K562 (cell line): ENCODE measurements around the gene SLC6A7.

ENCODE experiments used
- BHLHE40 ChIP-seq: IDR thresholded peaks from 2 replicates; pipeline ENCODE4 v1.6.1; 2011; ENCODE audit warnings: low read length, improper control_type of control experiment
- BRF1 ChIP-seq: IDR thresholded peaks from 3 replicates; pipeline ENCODE4 v1.6.1; 2011; ENCODE audit warnings: borderline replicate concordance, mild to moderate bottlenecking; ENCODE audit not compliant: insufficient read length; ENCODE audit errors: extremely low read depth
- ESRRA ChIP-seq: fragments of 450-650 bp; IDR thresholded peaks from 2 replicates; pipeline ENCODE4 v1.6.1; 2014; ENCODE audit warnings: low read depth, mild to moderate bottlenecking, moderate library complexity, borderline replicate concordance
- ESRRB ChIP-seq: fragments of 250-450 bp; sonication (Bioruptor Pico); IDR thresholded peaks from 2 replicates; pipeline ENCODE4 v1.5.0; 2020; ENCODE audit warnings: mild to moderate bottlenecking, moderate library complexity, borderline replicate concordance
- LARP7 ChIP-seq: fragments of 450-650 bp; IDR thresholded peaks from 2 replicates; pipeline ENCODE4 v1.6.1; 2016
- NR1H2 ChIP-seq: sonication (generic); formaldehyde crosslinking; IDR thresholded peaks from 2 replicates; pipeline ENCODE4 v1.4.0; 2020; ENCODE audit warnings: mild to moderate bottlenecking, missing genetic modification reagents
- SAP30 ChIP-seq: fragments of 200-600 bp; sonication (generic); IDR thresholded peaks from 2 replicates; pipeline ENCODE4 v1.6.1; 2012; ENCODE audit warnings: borderline replicate concordance, low read depth, mild to moderate bottlenecking, moderate library complexity, low read length, control low read depth, inconsistent platforms; ENCODE audit not compliant: insufficient read depth, poor library complexity, severe bottlenecking
- SMAD3 ChIP-seq: fragments of 450-650 bp; formaldehyde crosslinking; conservative IDR thresholded peaks from 2 replicates; pipeline ENCODE4 v1.4.0; 2020; ENCODE audit warnings: mild to moderate bottlenecking
- XRCC5 ChIP-seq: fragments of 200-400 bp; formaldehyde crosslinking; IDR thresholded peaks from 2 replicates; pipeline ENCODE4 v1.6.1; 2017; ENCODE audit warnings: low read depth, mild to moderate bottlenecking, low read length
- ZFP1 ChIP-seq: fragments of 450-650 bp; formaldehyde crosslinking; IDR thresholded peaks from 2 replicates; pipeline ENCODE4 v1.4.0; 2020; ENCODE audit warnings: mild to moderate bottlenecking, mixed read lengths
- TF ChIP-seq, protein P1 (sequence below), 2 experiments: fragments of 450-650 bp; formaldehyde crosslinking in 1 of 2; IDR thresholded peaks; 2 replicates each; pipeline versions ENCODE4 v1.4.0 to v1.6.1; 2014 to 2020; ENCODE audit warnings: mild to moderate bottlenecking in 2 of 2, borderline replicate concordance in 1 of 2, low read depth in 1 of 2
- TF ChIP-seq, protein P2 (sequence below): sonication (generic); formaldehyde crosslinking; IDR thresholded peaks from 2 replicates; pipeline ENCODE4 v1.8.1; 2022; ENCODE audit warnings: missing genetic modification reagents
- TF ChIP-seq, protein P3 (sequence below): sonication (generic); formaldehyde crosslinking; IDR thresholded peaks from 2 replicates; pipeline ENCODE4 v1.8.0; 2022; ENCODE audit warnings: missing genetic modification reagents, mild to moderate bottlenecking, moderate library complexity, borderline replicate concordance
- TF ChIP-seq, protein P4 (sequence below), 3 experiments: IDR thresholded peaks in 2 of 3; conservative IDR thresholded peaks in 1 of 3; 2 replicates each; pipeline ENCODE4 v1.5.1; 2011 to 2012; ENCODE audit warnings: low read length in 3 of 3, mild to moderate bottlenecking in 3 of 3, control low read depth in 2 of 3, improper control_type of control experiment in 1 of 3, inconsistent platforms in 1 of 3, low read depth in 1 of 3, mixed read lengths in 1 of 3, moderate library complexity in 1 of 3; ENCODE audit not compliant: insufficient read depth in 2 of 3

DNA sequence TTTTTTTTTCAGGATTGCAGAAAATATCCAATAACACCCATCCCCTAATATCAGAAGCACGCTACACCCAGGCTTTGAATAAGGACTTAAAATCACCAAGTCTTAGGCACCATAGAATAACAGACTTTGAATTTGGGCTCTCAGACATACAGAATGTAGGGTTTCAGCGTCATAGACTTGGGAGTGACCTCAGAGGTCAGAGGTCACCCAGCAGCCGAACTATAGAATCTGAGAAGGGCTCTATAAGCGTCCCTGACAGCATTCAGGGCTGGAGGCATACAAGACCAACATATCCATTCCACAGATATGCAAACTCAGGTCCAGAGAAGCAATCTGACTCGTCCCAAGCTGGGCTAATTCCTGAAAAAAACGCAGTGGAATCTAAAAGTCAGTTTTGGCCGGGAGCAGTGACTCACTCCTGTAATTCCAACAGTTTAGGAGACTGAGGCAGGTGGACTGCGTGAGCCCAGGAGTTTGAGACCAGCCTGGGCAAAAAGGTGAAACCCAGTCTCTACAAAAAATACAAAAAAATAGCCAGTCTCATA is 34.7 kb downstream of the SLC6A7 start:
- no peak for TF ChIP-seq NR1H2 (CRISPR knock-in tag)
- TF ChIP-seq, protein P1, sequence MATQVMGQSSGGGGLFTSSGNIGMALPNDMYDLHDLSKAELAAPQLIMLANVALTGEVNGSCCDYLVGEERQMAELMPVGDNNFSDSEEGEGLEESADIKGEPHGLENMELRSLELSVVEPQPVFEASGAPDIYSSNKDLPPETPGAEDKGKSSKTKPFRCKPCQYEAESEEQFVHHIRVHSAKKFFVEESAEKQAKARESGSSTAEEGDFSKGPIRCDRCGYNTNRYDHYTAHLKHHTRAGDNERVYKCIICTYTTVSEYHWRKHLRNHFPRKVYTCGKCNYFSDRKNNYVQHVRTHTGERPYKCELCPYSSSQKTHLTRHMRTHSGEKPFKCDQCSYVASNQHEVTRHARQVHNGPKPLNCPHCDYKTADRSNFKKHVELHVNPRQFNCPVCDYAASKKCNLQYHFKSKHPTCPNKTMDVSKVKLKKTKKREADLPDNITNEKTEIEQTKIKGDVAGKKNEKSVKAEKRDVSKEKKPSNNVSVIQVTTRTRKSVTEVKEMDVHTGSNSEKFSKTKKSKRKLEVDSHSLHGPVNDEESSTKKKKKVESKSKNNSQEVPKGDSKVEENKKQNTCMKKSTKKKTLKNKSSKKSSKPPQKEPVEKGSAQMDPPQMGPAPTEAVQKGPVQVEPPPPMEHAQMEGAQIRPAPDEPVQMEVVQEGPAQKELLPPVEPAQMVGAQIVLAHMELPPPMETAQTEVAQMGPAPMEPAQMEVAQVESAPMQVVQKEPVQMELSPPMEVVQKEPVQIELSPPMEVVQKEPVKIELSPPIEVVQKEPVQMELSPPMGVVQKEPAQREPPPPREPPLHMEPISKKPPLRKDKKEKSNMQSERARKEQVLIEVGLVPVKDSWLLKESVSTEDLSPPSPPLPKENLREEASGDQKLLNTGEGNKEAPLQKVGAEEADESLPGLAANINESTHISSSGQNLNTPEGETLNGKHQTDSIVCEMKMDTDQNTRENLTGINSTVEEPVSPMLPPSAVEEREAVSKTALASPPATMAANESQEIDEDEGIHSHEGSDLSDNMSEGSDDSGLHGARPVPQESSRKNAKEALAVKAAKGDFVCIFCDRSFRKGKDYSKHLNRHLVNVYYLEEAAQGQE (IDR thresholded peaks at IDR 0.05; ENCODE audit: borderline replicate concordance): no peak
- TF ChIP-seq, protein P1 (CRISPR knock-in tag; IDR thresholded peaks at IDR 0.05; ENCODE audit: low read depth): no peak
- TF ChIP-seq, protein P2, sequence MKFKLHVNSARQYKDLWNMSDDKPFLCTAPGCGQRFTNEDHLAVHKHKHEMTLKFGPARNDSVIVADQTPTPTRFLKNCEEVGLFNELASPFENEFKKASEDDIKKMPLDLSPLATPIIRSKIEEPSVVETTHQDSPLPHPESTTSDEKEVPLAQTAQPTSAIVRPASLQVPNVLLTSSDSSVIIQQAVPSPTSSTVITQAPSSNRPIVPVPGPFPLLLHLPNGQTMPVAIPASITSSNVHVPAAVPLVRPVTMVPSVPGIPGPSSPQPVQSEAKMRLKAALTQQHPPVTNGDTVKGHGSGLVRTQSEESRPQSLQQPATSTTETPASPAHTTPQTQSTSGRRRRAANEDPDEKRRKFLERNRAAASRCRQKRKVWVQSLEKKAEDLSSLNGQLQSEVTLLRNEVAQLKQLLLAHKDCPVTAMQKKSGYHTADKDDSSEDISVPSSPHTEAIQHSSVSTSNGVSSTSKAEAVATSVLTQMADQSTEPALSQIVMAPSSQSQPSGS (CRISPR knock-in tag): no peak
- no peak for TF ChIP-seq XRCC5
- TF ChIP-seq ESRRB (CRISPR knock-in tag): no peak
- TF ChIP-seq, protein P3, sequence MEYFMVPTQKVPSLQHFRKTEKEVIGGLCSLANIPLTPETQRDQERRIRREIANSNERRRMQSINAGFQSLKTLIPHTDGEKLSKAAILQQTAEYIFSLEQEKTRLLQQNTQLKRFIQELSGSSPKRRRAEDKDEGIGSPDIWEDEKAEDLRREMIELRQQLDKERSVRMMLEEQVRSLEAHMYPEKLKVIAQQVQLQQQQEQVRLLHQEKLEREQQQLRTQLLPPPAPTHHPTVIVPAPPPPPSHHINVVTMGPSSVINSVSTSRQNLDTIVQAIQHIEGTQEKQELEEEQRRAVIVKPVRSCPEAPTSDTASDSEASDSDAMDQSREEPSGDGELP (CRISPR knock-in tag): no peak
- no peak for TF ChIP-seq LARP7
- no peak for TF ChIP-seq ZFP1 (CRISPR knock-in tag)
- no peak for TF ChIP-seq BRF1
- TF ChIP-seq, protein P4, sequence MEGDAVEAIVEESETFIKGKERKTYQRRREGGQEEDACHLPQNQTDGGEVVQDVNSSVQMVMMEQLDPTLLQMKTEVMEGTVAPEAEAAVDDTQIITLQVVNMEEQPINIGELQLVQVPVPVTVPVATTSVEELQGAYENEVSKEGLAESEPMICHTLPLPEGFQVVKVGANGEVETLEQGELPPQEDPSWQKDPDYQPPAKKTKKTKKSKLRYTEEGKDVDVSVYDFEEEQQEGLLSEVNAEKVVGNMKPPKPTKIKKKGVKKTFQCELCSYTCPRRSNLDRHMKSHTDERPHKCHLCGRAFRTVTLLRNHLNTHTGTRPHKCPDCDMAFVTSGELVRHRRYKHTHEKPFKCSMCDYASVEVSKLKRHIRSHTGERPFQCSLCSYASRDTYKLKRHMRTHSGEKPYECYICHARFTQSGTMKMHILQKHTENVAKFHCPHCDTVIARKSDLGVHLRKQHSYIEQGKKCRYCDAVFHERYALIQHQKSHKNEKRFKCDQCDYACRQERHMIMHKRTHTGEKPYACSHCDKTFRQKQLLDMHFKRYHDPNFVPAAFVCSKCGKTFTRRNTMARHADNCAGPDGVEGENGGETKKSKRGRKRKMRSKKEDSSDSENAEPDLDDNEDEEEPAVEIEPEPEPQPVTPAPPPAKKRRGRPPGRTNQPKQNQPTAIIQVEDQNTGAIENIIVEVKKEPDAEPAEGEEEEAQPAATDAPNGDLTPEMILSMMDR (IDR thresholded peaks at IDR 0.05 in 2 of 3, conservative IDR thresholded peaks at IDR 0.05 in 1 of 3; ENCODE audit: insufficient read depth in 2 of 3, low read depth in 1 of 3, low read length in 3 of 3): no peak
- no peak for TF ChIP-seq BHLHE40
- no peak for TF ChIP-seq SMAD3
- TF ChIP-seq ESRRA: no peak
- TF ChIP-seq SAP30: no peak
